Epithelial cell of esophagus (primary cell): Measurements from ENCODE around the gene ERO1B.

Source experiments
- DNase-seq: peaks from one replicate; pipeline ENCODE4 v3.0.0; 2010; ENCODE audit warnings: low read depth
- H3K4me3 ChIP-seq: 2 replicates; pipeline ENCODE4 v1.5.1; 2011; ENCODE audit warnings: mild to moderate bottlenecking, low read length, control low read depth
- CTCF ChIP-seq: IDR thresholded peaks from 2 replicates; pipeline ENCODE4 v1.5.1; 2011; ENCODE audit warnings: low read depth, mild to moderate bottlenecking, low read length, control low read depth, inconsistent platforms; ENCODE audit not compliant: insufficient read depth; ENCODE audit errors: missing control alignments

Gene ERO1B

DNA sequence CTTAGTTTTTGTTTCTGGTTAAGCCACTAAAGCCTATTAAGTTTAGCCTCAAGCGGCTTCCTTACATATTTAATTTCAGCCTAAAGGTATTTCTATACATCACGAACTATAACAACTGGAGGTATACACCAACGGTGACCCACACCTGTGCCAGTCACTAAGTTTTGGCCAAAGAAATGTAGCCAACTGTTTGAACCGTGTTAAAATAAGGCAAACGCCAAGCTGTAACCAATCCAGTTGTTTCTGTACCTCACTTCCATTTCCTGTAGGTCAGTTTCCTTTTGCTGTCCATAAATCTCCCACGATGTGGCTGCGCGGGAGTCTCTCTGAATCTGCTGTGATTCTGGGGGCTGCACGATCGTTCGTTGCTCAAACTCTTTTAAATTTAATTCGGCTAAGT lies 5.6 kb upstream of the ERO1B start:
- DNase-seq, result no peak
- TF ChIP-seq CTCF, result no peak
- no peak overlapping the region for H3K4me3 ChIP-seq

GRCh38 chr1:236284291-236284721 lies 2.5 kb upstream of the ERO1B start:
- H3K4me3 ChIP-seq, result no peak overlapping the region
- no peak for DNase-seq
- TF ChIP-seq CTCF, result no peak

DNA sequence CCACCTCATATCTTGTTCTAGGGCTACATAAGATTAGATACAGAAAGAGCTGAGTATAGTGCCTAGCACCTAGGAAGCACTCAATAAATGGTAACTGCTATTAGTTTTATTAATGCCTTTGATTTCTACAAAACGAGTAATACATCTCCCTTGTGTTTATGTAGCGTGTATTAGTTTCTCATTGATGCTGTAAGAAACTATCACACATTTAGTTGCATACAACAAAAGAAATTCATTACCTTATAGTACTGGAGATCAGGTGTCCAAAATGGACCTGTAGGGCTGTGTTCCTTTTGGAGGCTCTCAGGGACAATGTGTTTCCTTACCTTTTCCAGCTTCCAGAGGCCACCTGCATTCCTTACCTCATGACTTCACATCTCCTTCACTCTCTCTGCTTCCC lies 961 bp upstream of the ERO1B start:
- DNase-seq, result no peak
- TF ChIP-seq CTCF, result no peak
- H3K4me3 ChIP-seq, result no peak overlapping the region

DNA sequence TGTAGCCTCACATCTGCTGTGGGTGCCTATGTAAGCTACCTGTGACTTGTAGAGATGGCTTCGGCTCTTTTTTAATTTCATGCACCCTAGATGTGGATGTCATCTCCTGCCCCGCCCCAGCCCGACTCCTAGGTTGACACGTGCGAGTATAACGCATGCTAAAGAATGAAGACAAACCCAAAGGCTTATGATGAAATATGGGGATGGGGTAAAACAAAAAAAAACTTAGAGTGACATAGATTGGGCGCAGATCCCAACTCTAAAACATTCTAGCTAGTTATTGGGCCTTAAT lies 613 bp upstream of the ERO1B start:
- peak; percentile 33 for DNase-seq
- H3K4me3 ChIP-seq, result peak overlapping the region; percentile 76
- TF ChIP-seq CTCF, result no peak

- TF ChIP-seq CTCF, result no peak
- DNase-seq, result peak; percentile 36
- peak overlapping the region; percentile 76 for H3K4me3 ChIP-seq
Observed at GRCh38 chr1:236281198-236281653, 532 bp downstream of the ERO1B start.

GRCh38 chr1:236280438-236281197 lies 1.1 kb downstream of the ERO1B start:
- H3K4me3 ChIP-seq, result peak overlapping the region; percentile 76
- TF ChIP-seq CTCF, result no peak
- no peak for DNase-seq

DNA sequence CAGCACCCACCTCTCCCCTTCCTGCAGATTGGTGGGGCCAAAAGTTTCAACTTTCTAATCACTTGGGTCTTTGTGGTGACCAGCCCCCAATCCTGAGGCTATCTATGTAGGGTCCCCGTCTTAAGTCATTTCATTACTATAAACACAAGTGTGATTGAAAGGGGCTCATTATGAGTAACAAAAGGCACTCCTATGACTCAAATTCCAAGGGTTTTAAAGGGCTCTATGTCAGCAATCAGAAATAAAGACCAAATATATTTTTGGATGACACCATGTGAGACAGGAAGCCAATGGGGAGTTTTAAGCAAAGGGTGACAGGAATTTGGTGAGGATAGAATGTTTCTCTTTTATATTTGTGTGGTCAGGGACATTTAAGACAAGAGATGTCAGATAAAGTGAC lies 6.2 kb downstream of the ERO1B start:
- no peak for TF ChIP-seq CTCF
- H3K4me3 ChIP-seq, result no peak overlapping the region
- DNase-seq, result no peak
